HCT116 (cell line): ENCODE results near the gene FHIT. TPM values are rescaled to one million over a fixed set of nuclear protein-coding genes. Genes with fewer than 3 reads are reported as not detected.

Experiments used
- ATAC-seq: fragments of 200-7000 bp; cut with Tn5 transposase; 2 replicates; pipeline ENCODE4 v1.9.1; 2020; ENCODE audit warnings: mild to moderate bottlenecking, moderate library complexity
- BruUV-seq: library from RNA; stranded (reverse); fragments of 400-500 nt; replicated peaks from 2 replicates; lab custom pipeline; 2021; lab: Mats Ljungman, UMichigan
- CTCF ChIA-PET: fragments of 300-600 bp; sonication (Branson Sonifier 250); formaldehyde crosslinking; loops from one replicate; lab custom pipeline; 2021; ENCODE audit warnings: antibody characterized with exemption; lab: Charles Lee
- POLR2A ChIA-PET: fragments of 300-600, 350-600 bp; sonication (Branson Sonifier 250); formaldehyde crosslinking; loops from one replicate; lab custom pipeline; 2021; ENCODE audit warnings: antibody characterized with exemption; lab: Charles Lee
- RAD21 ChIA-PET, 2 experiments: fragments of 300-600 bp; sonication (Branson Sonifier 250); formaldehyde crosslinking; loops; one replicate each; lab custom pipeline; 2023; ENCODE audit warnings: low total read pairs in 2 of 2; ENCODE audit not compliant: uncharacterized antibody in 2 of 2, unreplicated experiment in 2 of 2, low non-redundant PET in 1 of 2; lab: Charles Lee
- DNase-seq: peaks from one replicate; pipeline ENCODE4 v3.0.0-alpha.2; 2010; ENCODE audit warnings: low read depth, low spot score
- H2AFZ ChIP-seq: fragments of 200-600 bp; shearing (Covaris generic), sonication (generic); 2 replicates; pipeline ENCODE4 v1.6.1; 2017; ENCODE audit warnings: low read depth, mixed run types, mixed read lengths, antibody characterized with exemption, low read length; ENCODE audit not compliant: poor library complexity, severe bottlenecking
- H3K27ac ChIP-seq: 2 replicates; pipeline ENCODE4 v1.5.1; 2012; ENCODE audit warnings: low read depth, low read length
- H3K27me3 ChIP-seq: fragments of 200-600 bp; sonication (generic); 2 replicates; pipeline ENCODE4 v1.6.1; 2016; ENCODE audit warnings: mixed run types, low read length, mixed read lengths; ENCODE audit not compliant: insufficient read depth
- H3K36me3 ChIP-seq, 2 experiments: fragments of 200-500 bp in 1 of 2; fragments of 200-600 bp in 1 of 2; sonication (Bioruptor generic) in 1 of 2; sonication (generic) in 1 of 2; 2 replicates each; pipeline versions ENCODE4 v1.5.1 to v1.6.1; 2014 to 2016; ENCODE audit warnings: low read length in 2 of 2, inconsistent platforms in 1 of 2, mixed read lengths in 1 of 2, mixed run types in 1 of 2; ENCODE audit not compliant: insufficient read depth in 2 of 2, control insufficient read depth in 1 of 2
- H3K4me1 ChIP-seq, 2 experiments: fragments of 200-600 bp in 1 of 2; sonication (generic) in 1 of 2; 2 replicates each; pipeline versions ENCODE4 v1.5.1 to v1.6.1; 2012 to 2017; ENCODE audit warnings: low read length in 2 of 2, inconsistent platforms in 1 of 2, mild to moderate bottlenecking in 1 of 2, mixed read lengths in 1 of 2, mixed run types in 1 of 2, moderate library complexity in 1 of 2; ENCODE audit not compliant: insufficient read depth in 2 of 2, control insufficient read depth in 1 of 2
- H3K4me2 ChIP-seq: fragments of 200-600 bp; sonication (generic); 2 replicates; pipeline ENCODE4 v1.6.1; 2017; ENCODE audit warnings: mixed run types, low read length, mixed read lengths
- H3K4me3 ChIP-seq, 2 experiments: fragments of 200-600 bp in 1 of 2; sonication (generic) in 1 of 2; replicated peaks in 1 of 2; 2 replicates each; pipeline ENCODE4 v1.5.1; 2011 to 2016; ENCODE audit warnings: low read length in 2 of 2, control low read depth in 1 of 2, low read depth in 1 of 2, mild to moderate bottlenecking in 1 of 2, mixed read lengths in 1 of 2, mixed run types in 1 of 2
- H3K79me2 ChIP-seq: fragments of 200-600 bp; sonication (generic); 2 replicates; pipeline ENCODE4 v1.6.1; 2017; ENCODE audit warnings: mild to moderate bottlenecking, mixed run types, low read length, moderate library complexity, mixed read lengths; ENCODE audit not compliant: insufficient read depth
- H3K9ac ChIP-seq: fragments of 200-600 bp; sonication (generic); 2 replicates; pipeline ENCODE4 v1.6.1; 2016; ENCODE audit warnings: low read length, mixed read lengths
- H3K9me2 ChIP-seq: fragments of 200-600 bp; sonication (generic), shearing (Covaris generic); 2 replicates; pipeline ENCODE4 v1.6.1; 2017; ENCODE audit warnings: mixed run types, mild to moderate bottlenecking, moderate library complexity; ENCODE audit not compliant: insufficient read depth
- H3K9me3 ChIP-seq, 2 experiments: fragments of 200-500 bp in 1 of 2; fragments of 200-600 bp in 1 of 2; sonication (Bioruptor generic) in 1 of 2; sonication (generic) in 1 of 2; 2 replicates each; pipeline ENCODE4 v1.6.1; 2014 to 2017; ENCODE audit warnings: low read length in 2 of 2, mixed read lengths in 2 of 2, inconsistent platforms in 1 of 2, low read depth in 1 of 2, mild to moderate bottlenecking in 1 of 2, mixed run types in 1 of 2, moderate library complexity in 1 of 2; ENCODE audit not compliant: control insufficient read depth in 1 of 2, insufficient read depth in 1 of 2
- H4K20me1 ChIP-seq: fragments of 200-600 bp; sonication (generic), shearing (Covaris generic); 2 replicates; pipeline ENCODE4 v1.6.1; 2017; ENCODE audit warnings: mixed run types, mild to moderate bottlenecking, moderate library complexity; ENCODE audit not compliant: insufficient read depth
- CBX3 ChIP-seq: IDR thresholded peaks from 2 replicates; pipeline ENCODE4 v1.6.1; 2012; ENCODE audit warnings: low read depth
- EGR1 ChIP-seq: IDR thresholded peaks from 2 replicates; pipeline ENCODE4 v1.6.1; 2012; ENCODE audit warnings: low read depth
- ELF1 ChIP-seq: IDR thresholded peaks from 2 replicates; pipeline ENCODE4 v1.6.1; 2012; ENCODE audit warnings: low read depth, borderline replicate concordance
- EZH2 ChIP-seq: fragments of 200-600 bp; sonication (generic); IDR thresholded peaks from 2 replicates; pipeline ENCODE4 v1.6.1; 2017; ENCODE audit warnings: antibody characterized with exemption, mixed run types
- FOSL1 ChIP-seq: IDR thresholded peaks from 2 replicates; pipeline ENCODE4 v1.6.1; 2012; ENCODE audit warnings: low read depth
- JUND ChIP-seq: IDR thresholded peaks from 2 replicates; pipeline ENCODE4 v1.6.1; 2012
- POLR2A ChIP-seq: IDR thresholded peaks from 2 replicates; pipeline ENCODE4 v1.7.0; 2011; ENCODE audit warnings: borderline replicate concordance; ENCODE audit not compliant: insufficient read depth, insufficient read length; ENCODE audit errors: extremely low read depth
- POLR2AphosphoS5 ChIP-seq: IDR thresholded peaks from 2 replicates; pipeline ENCODE4 v1.6.1; 2011; ENCODE audit warnings: mild to moderate bottlenecking, low read depth, low read length, moderate library complexity
- RAD21 ChIP-seq: IDR thresholded peaks from 2 replicates; pipeline ENCODE4 v1.6.1; 2012; ENCODE audit warnings: low read depth, mild to moderate bottlenecking
- SIN3A ChIP-seq: IDR thresholded peaks from 2 replicates; pipeline ENCODE4 v1.6.1; 2012; ENCODE audit warnings: low read depth
- SRF ChIP-seq: IDR thresholded peaks from 2 replicates; pipeline ENCODE4 v1.6.1; 2012; ENCODE audit warnings: low read depth
- TCF7L2 ChIP-seq: IDR thresholded peaks from 2 replicates; pipeline ENCODE4 v1.7.0; 2011; ENCODE audit warnings: borderline replicate concordance, inconsistent platforms; ENCODE audit not compliant: insufficient read depth, insufficient read length; ENCODE audit errors: extremely low read depth
- YY1 ChIP-seq: IDR thresholded peaks from 2 replicates; pipeline ENCODE4 v1.6.1; 2011; ENCODE audit warnings: low read length, low read depth, moderate library complexity, mild to moderate bottlenecking; ENCODE audit not compliant: insufficient replicate concordance; ENCODE audit errors: extremely low read depth
- ZBTB33 ChIP-seq: IDR thresholded peaks from 2 replicates; pipeline ENCODE4 v1.6.1; 2011; ENCODE audit warnings: mild to moderate bottlenecking, low read length, moderate library complexity; ENCODE audit not compliant: insufficient replicate concordance; ENCODE audit errors: extremely low read depth
- ZFX ChIP-seq: fragments of 450-650 bp; IDR thresholded peaks from 2 replicates; pipeline ENCODE4 v1.6.1; 2017
- intact Hi-C: fragments of 100-400 bp; cut with micrococcal nuclease; formaldehyde crosslinking; loops from 2 replicates; pipeline ENCODE4 v1.10.0; 2022
- total RNA-seq: library from RNA; stranded (reverse); gene quantifications from one replicate; pipeline ENCODE4 v1.2.1, GENCODE V29; 2021; ENCODE audit not compliant: unreplicated experiment
- TF ChIP-seq, protein P1 (sequence below), 3 experiments: fragments of 200-600 bp in 1 of 3; sonication (generic) in 1 of 3; IDR thresholded peaks in 2 of 3; conservative IDR thresholded peaks in 1 of 3; 2 replicates each; pipeline ENCODE4 v1.5.1; 2012 to 2017; ENCODE audit warnings: low read depth in 2 of 3, low read length in 2 of 3, antibody characterized with exemption in 1 of 3, borderline replicate concordance in 1 of 3, control low read depth in 1 of 3, mild to moderate bottlenecking in 1 of 3, mixed read lengths in 1 of 3, mixed run types in 1 of 3, moderate library complexity in 1 of 3; ENCODE audit not compliant: insufficient read depth in 1 of 3
- TF ChIP-seq, protein P2 (sequence below): IDR thresholded peaks from 2 replicates; pipeline ENCODE4 v1.6.1; 2012

The FHIT gene
- total RNA-seq, 1 experiment from 2014 or later: 20.1 TPM

DNA sequence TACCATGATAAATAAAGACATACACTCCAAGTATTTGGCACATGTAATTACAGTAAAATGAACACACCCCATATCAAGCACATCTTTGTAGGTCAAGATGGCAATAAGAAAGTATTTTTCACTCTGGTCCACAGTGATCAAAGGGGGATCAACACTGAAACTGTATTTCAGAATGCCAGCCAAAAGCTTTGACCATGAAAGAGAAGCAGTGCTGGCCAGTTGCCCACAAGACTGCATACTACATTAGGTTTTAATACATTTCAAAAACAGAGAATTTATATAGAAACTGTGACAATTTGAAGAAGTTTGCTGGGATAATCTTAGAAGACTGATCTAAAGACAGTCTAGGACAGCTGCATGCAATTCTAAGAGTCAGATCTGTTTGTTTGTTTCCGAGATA lies 1035.3 kb downstream of the FHIT start:
- ChIA-PET RAD21 (no interaction called here), POLR2A (no interaction called here)
- Histone ChIP-seq H3K9ac (no peak overlapping the region), H3K79me2 (no peaks in the 10 kb centered on the region), H3K9me2 (no peaks in the 10 kb centered on the region), H2AFZ (no peak overlapping the region), H3K4me3 (no peak overlapping the region)
- TF ChIP-seq YY1: no peak
- no peak for TF ChIP-seq TCF7L2
- no peak for TF ChIP-seq CBX3
- no peak for TF ChIP-seq EGR1
- no peak for TF ChIP-seq ELF1
- no peak for TF ChIP-seq JUND
- no peak for TF ChIP-seq RAD21
- TF ChIP-seq, protein P1, sequence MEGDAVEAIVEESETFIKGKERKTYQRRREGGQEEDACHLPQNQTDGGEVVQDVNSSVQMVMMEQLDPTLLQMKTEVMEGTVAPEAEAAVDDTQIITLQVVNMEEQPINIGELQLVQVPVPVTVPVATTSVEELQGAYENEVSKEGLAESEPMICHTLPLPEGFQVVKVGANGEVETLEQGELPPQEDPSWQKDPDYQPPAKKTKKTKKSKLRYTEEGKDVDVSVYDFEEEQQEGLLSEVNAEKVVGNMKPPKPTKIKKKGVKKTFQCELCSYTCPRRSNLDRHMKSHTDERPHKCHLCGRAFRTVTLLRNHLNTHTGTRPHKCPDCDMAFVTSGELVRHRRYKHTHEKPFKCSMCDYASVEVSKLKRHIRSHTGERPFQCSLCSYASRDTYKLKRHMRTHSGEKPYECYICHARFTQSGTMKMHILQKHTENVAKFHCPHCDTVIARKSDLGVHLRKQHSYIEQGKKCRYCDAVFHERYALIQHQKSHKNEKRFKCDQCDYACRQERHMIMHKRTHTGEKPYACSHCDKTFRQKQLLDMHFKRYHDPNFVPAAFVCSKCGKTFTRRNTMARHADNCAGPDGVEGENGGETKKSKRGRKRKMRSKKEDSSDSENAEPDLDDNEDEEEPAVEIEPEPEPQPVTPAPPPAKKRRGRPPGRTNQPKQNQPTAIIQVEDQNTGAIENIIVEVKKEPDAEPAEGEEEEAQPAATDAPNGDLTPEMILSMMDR (IDR thresholded peaks at IDR 0.05 in 2 of 3, conservative IDR thresholded peaks at IDR 0.05 in 1 of 3; ENCODE audit: borderline replicate concordance in 1 of 3, insufficient read depth in 1 of 3, low read depth in 2 of 3, low read length in 2 of 3): no peak
- TF ChIP-seq SIN3A: no peak
- TF ChIP-seq, protein P2, sequence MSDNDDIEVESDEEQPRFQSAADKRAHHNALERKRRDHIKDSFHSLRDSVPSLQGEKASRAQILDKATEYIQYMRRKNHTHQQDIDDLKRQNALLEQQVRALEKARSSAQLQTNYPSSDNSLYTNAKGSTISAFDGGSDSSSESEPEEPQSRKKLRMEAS: no peak
- no peak for TF ChIP-seq EZH2
- TF ChIP-seq SRF: no peak
- TF ChIP-seq POLR2A: no peak
- TF ChIP-seq ZBTB33: no peak
- TF ChIP-seq FOSL1: no peak
- no peak for TF ChIP-seq ZFX
- TF ChIP-seq POLR2AphosphoS5: no peak
- TF ChIP-seq, all 23 proteins: peak for 0
- Histone ChIP-seq H3K27me3 (no peaks in the 10 kb centered on the region), H3K4me1 (no peaks in the 10 kb centered on the region), H4K20me1 (no peaks in the 10 kb centered on the region), H3K27ac (no peak overlapping the region), H3K9me3 (no peaks in the 10 kb centered on the region), H3K4me2 (no peak overlapping the region), H3K36me3 (no peaks in the 10 kb centered on the region)
- no TSS peak for BruUV-seq
- no peak for ATAC-seq
- intact Hi-C loops: no loop called here
- CTCF ChIA-PET: no interaction called here
- no peak for DNase-seq
